CD4-positive, alpha-beta T cell (primary cell): ENCODE measurements around the gene CDH12. TPM values are rescaled to one million over a fixed set of nuclear protein-coding genes. Genes with fewer than 3 reads are reported as not detected.

Experiments
- ATAC-seq: fragments of 200-7000 bp; cut with Tn5 transposase; one replicate; pipeline ENCODE4 v1.10.0; 2022; ENCODE audit warnings: mild to moderate bottlenecking; ENCODE audit not compliant: poor library complexity
- CTCF ChIA-PET: fragments of 350-600 bp; sonication (Branson Sonifier 250); formaldehyde crosslinking; loops from one replicate; lab custom pipeline; 2021; ENCODE audit warnings: antibody characterized with exemption, inconsistent platforms; lab: Charles Lee
- POLR2A ChIA-PET: fragments of 350-600 bp; sonication (Branson Sonifier 250); formaldehyde crosslinking; loops from one replicate; lab custom pipeline; 2021; ENCODE audit warnings: antibody characterized with exemption, inconsistent platforms; lab: Charles Lee
- DNase-seq, 14 experiments: peaks; one replicate each; pipeline ENCODE4 v3.0.0-alpha.2; 2013 to 2020; ENCODE audit warnings: mixed read lengths in 2 of 14
- H3K27ac ChIP-seq, 2 donors: one replicate each; pipeline versions ENCODE4 v1.5.1 to v1.7.0; 2013; ENCODE audit warnings: low read length in 2 of 2, low read depth in 1 of 2, mild to moderate bottlenecking in 1 of 2
- H3K27me3 ChIP-seq, 2 experiments: 1 replicate in 1 of 2; 2 replicates in 1 of 2; pipeline versions ENCODE4 v1.6.1 to v1.7.0; 2013; ENCODE audit warnings: low read length in 2 of 2, control low read depth in 1 of 2, mild to moderate bottlenecking in 1 of 2, moderate library complexity in 1 of 2; ENCODE audit not compliant: insufficient read depth in 2 of 2, control insufficient read depth in 1 of 2
- H3K36me3 ChIP-seq: one replicate; pipeline ENCODE4 v1.6.1; 2013; ENCODE audit warnings: low read length, control low read depth; ENCODE audit not compliant: insufficient read depth
- H3K4me1 ChIP-seq: one replicate; pipeline ENCODE4 v1.6.1; 2013; ENCODE audit warnings: low read length, control low read depth; ENCODE audit not compliant: insufficient read depth
- H3K4me3 ChIP-seq: one replicate; pipeline ENCODE4 v1.5.1; 2013; ENCODE audit warnings: mild to moderate bottlenecking, low read length, moderate library complexity
- H3K9me3 ChIP-seq, 2 experiments: 1 replicate in 1 of 2; 2 replicates in 1 of 2; pipeline versions ENCODE4 v1.6.1 to v1.7.0; 2013; ENCODE audit warnings: low read length in 2 of 2, mild to moderate bottlenecking in 2 of 2, control low read depth in 1 of 2, moderate library complexity in 1 of 2; ENCODE audit not compliant: control insufficient read depth in 1 of 2, insufficient read depth in 1 of 2
- H3K27ac Mint-ChIP-seq: one replicate; pipeline ENCODE4 v1.8.0; 2020; ENCODE audit warnings: mixed read lengths
- H3K27me3 Mint-ChIP-seq: one replicate; pipeline ENCODE4 v1.8.0; 2021; ENCODE audit warnings: mixed read lengths
- H3K36me3 Mint-ChIP-seq: one replicate; pipeline ENCODE4 v1.8.0; 2021; ENCODE audit warnings: low read depth, mixed read lengths
- H3K4me1 Mint-ChIP-seq: one replicate; pipeline ENCODE4 v1.8.0; 2021; ENCODE audit warnings: low read depth, mixed read lengths
- H3K4me3 Mint-ChIP-seq: one replicate; pipeline ENCODE4 v1.8.0; 2020; ENCODE audit warnings: mild to moderate bottlenecking, mixed read lengths
- H3K9me3 Mint-ChIP-seq: one replicate; pipeline ENCODE4 v1.8.0; 2020; ENCODE audit warnings: mixed read lengths
- intact Hi-C, 2 experiments: fragments of 100-400 bp; cut with DNase I in 1 of 2; cut with micrococcal nuclease in 1 of 2; formaldehyde crosslinking; loops; one replicate each; pipeline versions ENCODE4 v1.15.1 to v1.9.0; 2023 to 2025; cut with DNase I, micrococcal nuclease
- total RNA-seq, 174 experiments: library from RNA in 2 of 174; stranded (reverse) in 2 of 174; gene quantifications; one replicate each; pipeline ENCODE4 v1.2.3 and lab custom pipeline; 2021 to 2026
- TF ChIP-seq, protein P1 (sequence below): fragments of 200-600 bp; IDR thresholded peaks from one replicate; pipeline ENCODE4 v1.8.0; 2022; ENCODE audit warnings: antibody characterized with exemption, mild to moderate bottlenecking

CDH12 gene
- total RNA-seq, 2 experiments from 2014 or later: not detected

DNA sequence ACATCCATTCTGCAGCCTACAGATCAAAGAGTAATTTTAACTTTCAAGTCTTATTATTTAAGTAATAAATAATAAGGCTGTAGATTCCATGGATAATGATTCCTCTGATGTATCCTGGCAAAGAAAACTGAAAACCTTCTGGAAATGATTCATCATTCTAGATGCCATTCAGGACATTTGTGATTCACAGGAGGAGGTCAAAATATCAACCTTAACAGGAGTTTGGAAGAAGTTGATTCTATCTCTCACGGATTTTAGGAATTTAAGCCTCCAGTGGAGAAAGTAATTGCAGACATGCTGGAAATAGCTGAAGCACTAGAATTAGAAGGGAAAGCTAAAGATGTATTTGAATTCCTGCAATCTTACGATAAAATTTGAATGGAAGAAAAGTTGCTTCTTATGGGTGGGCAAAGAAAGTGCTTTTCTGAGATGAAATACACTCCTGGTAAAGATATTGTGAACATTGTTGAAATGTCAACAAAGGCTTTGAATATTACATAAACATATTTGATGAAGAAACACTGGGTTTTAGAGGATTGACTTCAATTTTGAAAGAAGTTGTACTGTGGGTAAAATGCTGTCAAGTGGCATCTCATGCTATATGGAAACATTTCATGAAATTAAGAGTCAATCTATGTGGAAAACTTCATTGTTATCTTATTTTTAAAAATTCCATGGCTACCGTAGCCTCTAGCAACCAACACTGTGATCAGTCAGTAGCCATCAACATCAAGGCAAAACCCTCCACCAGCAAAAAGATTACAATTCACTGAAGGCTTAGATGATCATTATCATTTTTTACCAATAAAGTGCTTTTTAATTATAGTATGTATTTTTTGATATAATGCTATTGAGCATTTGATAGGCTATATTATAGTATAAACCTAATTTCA, 1141.0 kb downstream of the CDH12 start:
- TF ChIP-seq, protein P1, sequence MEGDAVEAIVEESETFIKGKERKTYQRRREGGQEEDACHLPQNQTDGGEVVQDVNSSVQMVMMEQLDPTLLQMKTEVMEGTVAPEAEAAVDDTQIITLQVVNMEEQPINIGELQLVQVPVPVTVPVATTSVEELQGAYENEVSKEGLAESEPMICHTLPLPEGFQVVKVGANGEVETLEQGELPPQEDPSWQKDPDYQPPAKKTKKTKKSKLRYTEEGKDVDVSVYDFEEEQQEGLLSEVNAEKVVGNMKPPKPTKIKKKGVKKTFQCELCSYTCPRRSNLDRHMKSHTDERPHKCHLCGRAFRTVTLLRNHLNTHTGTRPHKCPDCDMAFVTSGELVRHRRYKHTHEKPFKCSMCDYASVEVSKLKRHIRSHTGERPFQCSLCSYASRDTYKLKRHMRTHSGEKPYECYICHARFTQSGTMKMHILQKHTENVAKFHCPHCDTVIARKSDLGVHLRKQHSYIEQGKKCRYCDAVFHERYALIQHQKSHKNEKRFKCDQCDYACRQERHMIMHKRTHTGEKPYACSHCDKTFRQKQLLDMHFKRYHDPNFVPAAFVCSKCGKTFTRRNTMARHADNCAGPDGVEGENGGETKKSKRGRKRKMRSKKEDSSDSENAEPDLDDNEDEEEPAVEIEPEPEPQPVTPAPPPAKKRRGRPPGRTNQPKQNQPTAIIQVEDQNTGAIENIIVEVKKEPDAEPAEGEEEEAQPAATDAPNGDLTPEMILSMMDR: no peak
- no peaks in the 10 kb centered on the region for H3K36me3 Mint-ChIP-seq
- ATAC-seq (no peak), DNase-seq (no peak)
- ChIA-PET POLR2A (no interaction called here), CTCF (no interaction called here)
- no peak overlapping the region for H3K27ac Mint-ChIP-seq
- H3K27me3 Mint-ChIP-seq: no peaks in the 10 kb centered on the region
- H3K4me3 Mint-ChIP-seq: no peak overlapping the region
- no peaks in the 10 kb centered on the region for H3K4me1 ChIP-seq
- no peak overlapping the region for H3K4me3 ChIP-seq
- intact Hi-C loops: no loop called here
- H3K9me3 ChIP-seq: peaks cover 3 to 6% of the 10 kb centered on the region in 2 experiments
- H3K27me3 ChIP-seq: no peaks in the 10 kb centered on the region
- H3K27ac ChIP-seq: no peak overlapping the region
- no peaks in the 10 kb centered on the region for H3K4me1 Mint-ChIP-seq
- H3K9me3 Mint-ChIP-seq: peaks cover 10% of the 10 kb centered on the region
- no peaks in the 10 kb centered on the region for H3K36me3 ChIP-seq

DNA sequence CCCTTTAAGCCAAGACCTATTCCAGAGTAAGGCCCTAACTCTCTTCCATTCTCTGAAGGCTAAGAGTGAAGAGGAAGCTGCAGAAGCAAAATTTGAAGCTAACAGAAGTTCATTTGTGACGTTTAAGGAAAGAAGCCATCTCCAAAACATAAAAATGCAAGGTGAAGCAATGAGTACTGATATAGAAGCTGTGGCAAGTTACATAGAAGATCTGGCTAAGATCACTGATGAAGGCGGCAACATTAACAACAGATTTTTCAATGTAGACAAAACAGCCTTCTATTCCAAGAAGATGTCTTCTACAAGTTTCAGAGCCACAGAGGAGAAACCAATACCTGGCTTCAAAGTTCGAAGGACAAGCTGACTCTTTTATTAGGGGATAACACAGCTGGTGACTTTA, 1143.4 kb downstream of the CDH12 start:
- no peak for ATAC-seq
- POLR2A ChIA-PET: no interaction called here

DNA sequence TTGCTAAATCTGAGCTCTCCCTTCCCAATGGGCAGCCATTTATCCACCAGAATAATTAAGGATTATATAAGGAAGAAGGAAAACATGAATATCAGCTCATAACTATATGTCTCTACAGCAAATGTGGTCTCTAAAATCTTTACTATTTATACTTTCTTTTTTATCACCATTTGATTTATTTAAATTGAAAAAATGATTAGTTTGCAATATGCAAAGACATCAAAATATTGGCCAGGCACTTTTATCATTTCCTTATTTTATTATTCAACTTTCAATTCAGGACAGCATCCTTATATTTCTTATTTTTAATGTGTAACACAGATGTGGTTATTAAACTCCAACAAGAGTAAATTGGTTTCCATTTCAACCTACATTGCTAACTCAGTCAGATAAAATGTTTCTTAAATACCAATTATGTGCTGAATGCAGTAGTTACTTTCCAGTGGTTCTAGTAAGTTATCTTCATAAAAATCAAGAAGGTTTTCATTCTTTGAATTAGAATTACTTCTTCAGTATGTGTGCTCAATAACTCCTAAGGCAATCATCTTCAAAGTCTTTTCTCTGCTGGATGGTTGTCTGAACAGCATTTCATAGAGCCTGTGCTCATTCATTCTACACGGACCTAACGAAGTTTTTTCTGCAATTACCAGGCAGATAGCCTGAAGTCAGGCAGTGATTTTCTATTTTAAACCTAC, 1148.0 kb downstream of the CDH12 start:
- CTCF ChIA-PET: interaction anchor here (0.7 kb wide), 1 partner anchor 1413 kb away, joined by 3 read pairs; no protein-coding TSS in a partner anchor
- H3K4me3 Mint-ChIP-seq: no peak overlapping the region
- Histone ChIP-seq H3K9me3 (no peaks in the 10 kb centered on the region), H3K27me3 (no peaks in the 10 kb centered on the region), H3K4me3 (no peak overlapping the region), H3K36me3 (no peaks in the 10 kb centered on the region), H3K27ac (no peak overlapping the region), H3K4me1 (no peaks in the 10 kb centered on the region)
- H3K36me3 Mint-ChIP-seq: no peaks in the 10 kb centered on the region
- POLR2A ChIA-PET: no interaction called here
- no peaks in the 10 kb centered on the region for H3K4me1 Mint-ChIP-seq
- no peak overlapping the region for H3K27ac Mint-ChIP-seq
- intact Hi-C loops: no loop called here
- DNase-seq (no peak), ATAC-seq (no peak)
- peaks cover 8% of the 10 kb centered on the region for H3K9me3 Mint-ChIP-seq
- H3K27me3 Mint-ChIP-seq: no peaks in the 10 kb centered on the region
- TF ChIP-seq, protein P1: no peak

More for the DNA sequence above, 1143.4 kb downstream of the CDH12 start:
- H3K4me1 ChIP-seq: no peaks in the 10 kb centered on the region
- no peak overlapping the region for H3K4me3 ChIP-seq
- intact Hi-C loops: no loop called here
- Mint-ChIP-seq H3K4me1 (no peaks in the 10 kb centered on the region), H3K27ac (no peak overlapping the region), H3K27me3 (no peaks in the 10 kb centered on the region), H3K4me3 (no peak overlapping the region), H3K9me3 (peaks cover 8% of the 10 kb centered on the region), H3K36me3 (no peaks in the 10 kb centered on the region)
- no peaks in the 10 kb centered on the region for H3K36me3 ChIP-seq
- peak in 1 of 14 experiments; percentile 4 for DNase-seq
- no peaks in the 10 kb centered on the region for H3K27me3 ChIP-seq
- no peaks in the 10 kb centered on the region for H3K9me3 ChIP-seq
- H3K27ac ChIP-seq: no peak overlapping the region
- TF ChIP-seq, protein P1: no peak
- CTCF ChIA-PET: no interaction called here
